Brain microvascular endothelial cell (primary cell): ENCODE measurements around the gene PARD3.

Source experiments
- DNase-seq: peaks from one replicate; pipeline ENCODE4 v3.0.0-alpha.2; 2020
- H3K27ac ChIP-seq: fragments of 250-450 bp; sonication (Bioruptor Pico); 2 replicates; pipeline ENCODE4 v1.5.1; 2020; ENCODE audit warnings: mild to moderate bottlenecking, moderate library complexity
- H3K27me3 ChIP-seq: fragments of 250-450 bp; sonication (Bioruptor Pico); replicated peaks from 2 replicates; pipeline ENCODE4 v1.5.1; 2020; ENCODE audit warnings: mild to moderate bottlenecking
- H3K36me3 ChIP-seq: fragments of 250-450 bp; sonication (Bioruptor Pico); replicated peaks from 2 replicates; pipeline ENCODE4 v1.5.1; 2020; ENCODE audit warnings: mild to moderate bottlenecking
- H3K4me3 ChIP-seq: 2 replicates; pipeline ENCODE4 v1.5.1; 2011; ENCODE audit warnings: low read depth, mild to moderate bottlenecking, control low read depth, low read length, moderate library complexity
- CTCF ChIP-seq: IDR thresholded peaks from 2 replicates; pipeline ENCODE4 v1.5.1; 2011; ENCODE audit warnings: low read depth, mild to moderate bottlenecking, moderate library complexity, low read length, control low read depth, inconsistent platforms; ENCODE audit errors: missing control alignments
- in situ Hi-C: cut with HindIII; loops from 2 replicates; pipeline ENCODE4 v1.10.0; 2017; ENCODE audit warnings: low sequenced_read_pairs, low pct_ligation_motif_present

Gene PARD3

GRCh38 chr10:34813626-34814222 is 1.4 kb downstream of the PARD3 start:
- in situ Hi-C loops, result no loop called here
- Histone ChIP-seq H3K4me3 (peak overlapping the region; percentile 71), H3K27ac (peak overlapping the region; percentile 51), H3K36me3 (no peaks in the 10 kb centered on the region), H3K27me3 (no peaks in the 10 kb centered on the region)
- TF ChIP-seq CTCF, result no peak
- peak; percentile 45 for DNase-seq

- in situ Hi-C loops, result no loop called here
- no peak overlapping the region for H3K4me3 ChIP-seq
- TF ChIP-seq CTCF, result no peak
- H3K27ac ChIP-seq, result no peak overlapping the region
- no peaks in the 10 kb centered on the region for H3K27me3 ChIP-seq
- no peaks in the 10 kb centered on the region for H3K36me3 ChIP-seq
- no peak for DNase-seq
These were observed 2.3 kb downstream of the PARD3 start for GRCh38 chr10:34812771-34813170.

- Histone ChIP-seq H3K27ac (no peak overlapping the region), H3K27me3 (no peaks in the 10 kb centered on the region), H3K36me3 (no peaks in the 10 kb centered on the region), H3K4me3 (no peak overlapping the region)
- TF ChIP-seq CTCF, result no peak
- DNase-seq, result no peak
- in situ Hi-C loops, result no loop called here
These were observed 3.1 kb downstream of the PARD3 start for GRCh38 chr10:34811968-34812514.

GRCh38 chr10:34811126-34811967 is 3.7 kb downstream of the PARD3 start:
- Histone ChIP-seq H3K27me3 (no peaks in the 10 kb centered on the region), H3K4me3 (no peak overlapping the region), H3K36me3 (no peaks in the 10 kb centered on the region), H3K27ac (no peak overlapping the region)
- no peak for DNase-seq
- TF ChIP-seq CTCF, result no peak
- in situ Hi-C loops, result no loop called here

GRCh38 chr10:34809796-34810195 is 5.3 kb downstream of the PARD3 start:
- in situ Hi-C loops, result no loop called here
- DNase-seq, result no peak
- H3K36me3 ChIP-seq, result no peaks in the 10 kb centered on the region
- TF ChIP-seq CTCF, result no peak
- H3K27ac ChIP-seq, result no peak overlapping the region
- no peaks in the 10 kb centered on the region for H3K27me3 ChIP-seq
- H3K4me3 ChIP-seq, result peak overlapping the region; percentile 50
